Measurements from ENCODE around the gene CDH23. TPM values are rescaled to one million over a fixed set of nuclear protein-coding genes. Genes with fewer than 3 reads are reported as not detected.

Gene CDH23
- total RNA-seq, 3 donors from 2014 or later: 1.8 to 3.6 (median 3.0) TPM

GRCh38 chr10:71434760-71435394, 38.2 kb downstream of the CDH23 start:
- TF ChIP-seq CTCF (IDR thresholded peaks at IDR 0.05): no peak
- no peak overlapping the region for H3K4me3 ChIP-seq
- intact Hi-C loops (cut with DNase I, micrococcal nuclease): no loop called here

GRCh38 chr10:71435571-71436267, 39.0 kb downstream of the CDH23 start:
- intact Hi-C loops (cut with DNase I, micrococcal nuclease): no loop called here
- Histone ChIP-seq H3K4me3 (no peak overlapping the region), H3K36me3 (ENCODE audit: low read depth) (no peaks in the 10 kb centered on the region), H3K4me1 (ENCODE audit: low read depth) (no peaks in the 10 kb centered on the region), H3K9me3 (no peaks in the 10 kb centered on the region)
- ATAC-seq (peak; percentile 80), DNase-seq (peak in 1 of 3 donors; percentile 32)
- TF ChIP-seq CTCF (IDR thresholded peaks at IDR 0.05): no peak

More at GRCh38 chr10:71434760-71435394, 38.2 kb downstream of the CDH23 start:
- Histone ChIP-seq H3K36me3 (ENCODE audit: low read depth) (no peaks in the 10 kb centered on the region), H3K9me3 (no peaks in the 10 kb centered on the region), H3K4me1 (ENCODE audit: low read depth) (no peaks in the 10 kb centered on the region)
- no peak for DNase-seq
- ATAC-seq: no peak

GRCh38 chr10:71436268-71437125, 39.8 kb downstream of the CDH23 start:
- H3K36me3 ChIP-seq (ENCODE audit: low read depth): no peaks in the 10 kb centered on the region
- intact Hi-C loops (cut with DNase I, micrococcal nuclease): no loop called here
- no peaks in the 10 kb centered on the region for H3K4me1 ChIP-seq (ENCODE audit: low read depth)
- TF ChIP-seq CTCF (IDR thresholded peaks at IDR 0.05): no peak
- H3K9me3 ChIP-seq: no peaks in the 10 kb centered on the region
- H3K4me3 ChIP-seq: no peak overlapping the region
- ATAC-seq (no peak), DNase-seq (no peak)

- H3K4me3 ChIP-seq: no peak overlapping the region
- no peak for DNase-seq
- H3K9me3 ChIP-seq: no peaks in the 10 kb centered on the region
- TF ChIP-seq CTCF (IDR thresholded peaks at IDR 0.05): no peak
- no peaks in the 10 kb centered on the region for H3K4me1 ChIP-seq (ENCODE audit: low read depth)
- ATAC-seq: no peak
- intact Hi-C loops (cut with DNase I, micrococcal nuclease): no loop called here
- H3K36me3 ChIP-seq (ENCODE audit: low read depth): no peaks in the 10 kb centered on the region
Observed at GRCh38 chr10:71437537-71438092, 40.9 kb downstream of the CDH23 start.

- Histone ChIP-seq H3K9me3 (no peaks in the 10 kb centered on the region), H3K4me3 (no peak overlapping the region), H3K4me1 (ENCODE audit: low read depth) (no peaks in the 10 kb centered on the region), H3K36me3 (ENCODE audit: low read depth) (no peaks in the 10 kb centered on the region)
- intact Hi-C loops (cut with DNase I, micrococcal nuclease): no loop called here
- ATAC-seq (no peak), DNase-seq (no peak)
- TF ChIP-seq CTCF (IDR thresholded peaks at IDR 0.05): no peak
Observed at GRCh38 chr10:71438761-71439160, 42.0 kb downstream of the CDH23 start.
